Gastrocnemius medialis (tissue), 4 donors: Measurements from ENCODE around the gene SLAMF8.

ENCODE experiments used
- POLR2A ChIP-seq, 2 donors: fragments of 450-650 bp; IDR thresholded peaks; one replicate each; pipeline ENCODE4 v1.6.1; 2017; ENCODE audit warnings: antibody characterized with exemption in 2 of 2, mild to moderate bottlenecking in 2 of 2, moderate library complexity in 2 of 2
- TF ChIP-seq, protein P1 (sequence below), 5 experiments: fragments of 450-650 bp in 3 of 5; fragments of 200-600 bp in 2 of 5; sonication (generic) in 2 of 5; IDR thresholded peaks in 4 of 5; conservative IDR thresholded peaks in 1 of 5; 1 replicate in 4 of 5; 2 replicates in 1 of 5; pipeline ENCODE4 v1.5.1; 2016 to 2019; ENCODE audit warnings: antibody characterized with exemption in 5 of 5, mild to moderate bottlenecking in 3 of 5, moderate library complexity in 3 of 5

DNA sequence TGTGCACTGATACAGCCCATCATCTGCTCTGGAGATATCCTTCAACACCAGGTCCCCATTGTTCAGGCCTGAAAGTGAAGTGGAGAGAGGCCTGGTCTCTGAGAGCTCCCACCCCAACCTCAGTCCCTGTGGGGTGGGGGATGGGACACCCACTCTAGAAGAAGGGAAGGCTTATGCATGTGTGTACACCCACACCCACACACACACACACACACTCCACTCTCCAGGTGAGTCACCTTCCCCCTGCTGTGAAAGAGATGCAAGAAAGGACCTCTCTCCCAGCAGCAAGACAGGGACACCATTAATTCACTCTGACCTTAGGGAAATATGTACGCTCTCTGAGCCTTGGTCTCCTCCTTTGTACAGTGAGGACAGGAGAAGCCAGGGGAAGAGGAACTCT lies 29.9 kb downstream of the SLAMF8 start:
- TF ChIP-seq POLR2A (IDR thresholded peaks at IDR 0.05), result no peak
- TF ChIP-seq, protein P1, sequence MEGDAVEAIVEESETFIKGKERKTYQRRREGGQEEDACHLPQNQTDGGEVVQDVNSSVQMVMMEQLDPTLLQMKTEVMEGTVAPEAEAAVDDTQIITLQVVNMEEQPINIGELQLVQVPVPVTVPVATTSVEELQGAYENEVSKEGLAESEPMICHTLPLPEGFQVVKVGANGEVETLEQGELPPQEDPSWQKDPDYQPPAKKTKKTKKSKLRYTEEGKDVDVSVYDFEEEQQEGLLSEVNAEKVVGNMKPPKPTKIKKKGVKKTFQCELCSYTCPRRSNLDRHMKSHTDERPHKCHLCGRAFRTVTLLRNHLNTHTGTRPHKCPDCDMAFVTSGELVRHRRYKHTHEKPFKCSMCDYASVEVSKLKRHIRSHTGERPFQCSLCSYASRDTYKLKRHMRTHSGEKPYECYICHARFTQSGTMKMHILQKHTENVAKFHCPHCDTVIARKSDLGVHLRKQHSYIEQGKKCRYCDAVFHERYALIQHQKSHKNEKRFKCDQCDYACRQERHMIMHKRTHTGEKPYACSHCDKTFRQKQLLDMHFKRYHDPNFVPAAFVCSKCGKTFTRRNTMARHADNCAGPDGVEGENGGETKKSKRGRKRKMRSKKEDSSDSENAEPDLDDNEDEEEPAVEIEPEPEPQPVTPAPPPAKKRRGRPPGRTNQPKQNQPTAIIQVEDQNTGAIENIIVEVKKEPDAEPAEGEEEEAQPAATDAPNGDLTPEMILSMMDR (IDR thresholded peaks at IDR 0.05 in 4 of 5, conservative IDR thresholded peaks at IDR 0.05 in 1 of 5), result no peak
